Activated naive CD4-positive, alpha-beta T cell treated with anti-CD3 and anti-CD28 coated beads, Interleukin-2, amount 50 U/mL, for 72 hours (primary cell): Measurements from ENCODE around the gene IMPA2. TPM values are rescaled to one million over a fixed set of nuclear protein-coding genes. Genes with fewer than 3 reads are reported as not detected.
A peak's percentile ranks its signal among the peaks of the same experiment; 100 is the strongest.

ENCODE experiments used
- ATAC-seq, 2 donors: fragments of 150-1000 bp; cut with Tn5 transposase; 2 replicates each; pipeline ENCODE4 v1.10.0; 2021; ENCODE audit warnings: mild to moderate bottlenecking in 2 of 2, moderate library complexity in 2 of 2
- DNase-seq, 2 donors: peaks; one replicate each; pipeline ENCODE4 v3.0.0; 2021 to 2022; ENCODE audit warnings: low spot score in 2 of 2
- H3K27ac Mint-ChIP-seq, 2 donors: one replicate each; pipeline ENCODE4 v1.8.0; 2022; ENCODE audit warnings: mild to moderate bottlenecking in 2 of 2, mixed read lengths in 2 of 2
- H3K36me3 Mint-ChIP-seq, 2 donors: one replicate each; pipeline ENCODE4 v1.8.0; 2022; ENCODE audit warnings: mixed read lengths in 2 of 2
- H3K9me3 Mint-ChIP-seq, 2 donors: one replicate each; pipeline ENCODE4 v1.8.0; 2022; ENCODE audit warnings: mixed read lengths in 2 of 2
- total RNA-seq, 2 donors: library from RNA; stranded (reverse); gene quantifications; one replicate each; pipeline ENCODE4 v1.2.3, GENCODE V29; 2022

IMPA2 gene
- total RNA-seq, 2 donors from 2014 or later, result 21.9 to 36.5 TPM

DNA sequence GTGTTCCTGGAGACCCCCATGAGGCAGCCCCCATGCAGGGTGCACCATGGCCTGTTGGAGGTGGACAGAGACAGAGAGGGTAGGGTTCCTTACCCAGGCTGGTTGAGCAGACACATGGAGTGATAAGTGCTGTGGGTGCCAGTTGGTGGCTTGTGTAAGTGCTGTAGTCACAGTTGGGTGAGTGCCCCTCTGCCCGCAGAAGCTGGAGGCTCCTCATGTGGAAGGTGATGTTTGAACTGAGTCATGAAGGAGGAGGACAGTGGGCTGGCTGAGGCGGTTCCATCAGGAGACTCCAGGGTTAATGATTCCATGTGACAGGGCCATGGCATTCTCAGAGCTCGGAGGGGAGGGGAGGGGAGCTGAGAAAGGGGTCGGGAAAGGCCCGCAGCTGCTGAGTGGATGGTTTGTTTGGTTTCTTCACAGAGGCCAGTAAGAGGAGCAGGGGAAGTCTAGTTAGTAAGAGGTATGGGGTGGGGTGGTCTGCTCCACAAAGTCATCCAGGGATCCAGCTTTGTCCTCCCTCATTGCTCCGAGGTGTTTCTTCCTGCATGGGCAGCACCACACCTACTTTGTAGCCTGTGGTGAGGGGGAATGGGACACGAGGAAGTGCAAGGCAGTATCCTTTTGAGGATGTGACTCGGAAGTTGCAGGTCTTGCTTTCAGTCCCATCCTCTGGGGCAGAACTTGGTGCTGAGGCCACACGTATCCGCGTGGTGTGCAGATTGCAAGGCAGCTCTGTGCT is 13.6 kb downstream of the IMPA2 start:
- peak; percentile 11 to 15 for ATAC-seq

GRCh38 chr18:11995445-11996189 is 14.3 kb downstream of the IMPA2 start:
- Mint-ChIP-seq H3K9me3 (no peaks in the 10 kb centered on the region), H3K27ac (peak overlapping the region; percentile 17 to 24), H3K36me3 (no peaks in the 10 kb centered on the region)
- ATAC-seq, result peak; percentile 83 to 87
- peak in 1 of 2 donors; percentile 48 for DNase-seq

More for the DNA sequence above, 13.6 kb downstream of the IMPA2 start:
- H3K36me3 Mint-ChIP-seq, result no peaks in the 10 kb centered on the region
- no peaks in the 10 kb centered on the region for H3K9me3 Mint-ChIP-seq
- no peak overlapping the region for H3K27ac Mint-ChIP-seq
- DNase-seq, result no peak

- no peaks in the 10 kb centered on the region for H3K36me3 Mint-ChIP-seq
- ATAC-seq, result no peak
- H3K27ac Mint-ChIP-seq, result peak overlapping the region in 1 of 2 donors; percentile 17
- no peak for DNase-seq
- no peaks in the 10 kb centered on the region for H3K9me3 Mint-ChIP-seq
Measured at GRCh38 chr18:11996190-11996754, 15.0 kb downstream of the IMPA2 start.

GRCh38 chr18:11996907-11997306 is 15.6 kb downstream of the IMPA2 start:
- Mint-ChIP-seq H3K36me3 (no peaks in the 10 kb centered on the region), H3K27ac (no peak overlapping the region), H3K9me3 (no peaks in the 10 kb centered on the region)
- ATAC-seq, result no peak
- no peak for DNase-seq

GRCh38 chr18:11997466-11997865 is 16.2 kb downstream of the IMPA2 start:
- Mint-ChIP-seq H3K36me3 (no peaks in the 10 kb centered on the region), H3K9me3 (no peaks in the 10 kb centered on the region), H3K27ac (no peak overlapping the region)
- DNase-seq (no peak), ATAC-seq (no peak)

DNA sequence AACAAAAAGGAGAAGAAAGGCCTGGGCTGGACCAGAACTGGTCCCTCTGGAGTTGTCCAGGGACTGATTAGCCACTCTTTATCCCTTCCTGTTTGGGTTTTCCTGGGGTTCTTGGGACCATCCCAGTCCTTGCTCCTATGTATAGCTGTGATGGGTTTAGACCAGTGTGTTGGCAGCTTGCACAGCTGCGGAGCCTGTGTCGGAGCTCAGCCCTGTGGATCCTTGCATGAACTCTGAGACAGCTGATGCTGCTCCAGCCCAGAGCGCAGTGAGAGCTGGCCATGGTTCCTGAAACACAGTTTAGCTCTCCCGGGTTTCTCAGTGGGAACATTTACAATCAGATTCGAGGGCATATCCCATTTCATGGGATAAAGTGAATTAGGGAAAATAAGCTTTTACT is 16.9 kb downstream of the IMPA2 start:
- Mint-ChIP-seq H3K36me3 (no peaks in the 10 kb centered on the region), H3K27ac (no peak overlapping the region), H3K9me3 (no peaks in the 10 kb centered on the region)
- ATAC-seq (no peak), DNase-seq (no peak)

- no peak for DNase-seq
- no peaks in the 10 kb centered on the region for H3K9me3 Mint-ChIP-seq
- no peak overlapping the region for H3K27ac Mint-ChIP-seq
- no peak for ATAC-seq
- no peaks in the 10 kb centered on the region for H3K36me3 Mint-ChIP-seq
Measured at GRCh38 chr18:11999429-11999828, 18.1 kb downstream of the IMPA2 start.

GRCh38 chr18:12000072-12000659 is 18.9 kb downstream of the IMPA2 start:
- H3K9me3 Mint-ChIP-seq, result no peaks in the 10 kb centered on the region
- ATAC-seq (no peak), DNase-seq (no peak)

DNA sequence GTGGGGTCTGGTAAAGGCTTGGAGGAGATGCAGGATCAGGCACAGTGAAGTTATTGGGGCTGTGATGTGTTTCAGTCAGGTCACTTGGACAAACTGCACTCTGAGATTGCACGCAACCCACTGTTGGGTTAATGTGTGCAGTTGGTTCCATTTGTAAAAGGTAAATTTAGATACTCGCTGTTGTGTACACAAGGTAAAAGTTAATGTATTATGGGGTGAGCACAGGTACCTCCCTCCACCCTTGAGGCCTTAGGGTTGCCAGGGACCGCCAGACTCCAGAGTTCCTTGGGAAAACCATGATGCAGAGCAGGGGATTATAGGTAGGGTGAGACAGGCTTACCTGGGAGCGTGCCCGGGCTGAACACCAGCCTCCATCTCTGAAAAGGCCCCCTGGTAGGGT is 20.1 kb downstream of the IMPA2 start:
- DNase-seq, result no peak
- Mint-ChIP-seq H3K36me3 (no peaks in the 10 kb centered on the region), H3K9me3 (no peaks in the 10 kb centered on the region), H3K27ac (no peak overlapping the region)
- no peak for ATAC-seq

More at GRCh38 chr18:12000072-12000659, 18.9 kb downstream of the IMPA2 start:
- Mint-ChIP-seq H3K36me3 (no peaks in the 10 kb centered on the region), H3K27ac (no peak overlapping the region)

DNA sequence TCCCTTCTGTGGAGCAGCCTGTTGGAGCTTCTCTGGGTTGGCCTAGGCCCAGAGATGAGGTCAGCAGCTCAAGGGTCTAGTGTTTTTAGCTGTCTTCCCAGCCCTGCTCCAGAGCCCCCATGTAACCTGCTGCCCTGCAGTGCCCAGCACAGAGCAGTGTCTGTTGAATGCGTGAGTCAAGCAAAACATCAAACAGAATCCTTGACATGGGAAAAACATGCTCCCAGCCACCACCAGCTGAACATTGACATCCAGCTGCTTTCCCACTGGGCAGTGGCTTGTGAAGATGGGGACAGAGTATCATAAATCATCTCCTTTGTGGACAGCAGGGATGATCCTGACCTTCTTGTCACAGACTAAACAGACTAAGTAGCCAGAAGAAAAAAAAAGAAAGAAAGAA is 22.6 kb downstream of the IMPA2 start:
- DNase-seq (no peak), ATAC-seq (no peak)
- Mint-ChIP-seq H3K9me3 (no peaks in the 10 kb centered on the region), H3K36me3 (no peaks in the 10 kb centered on the region), H3K27ac (no peak overlapping the region)

GRCh38 chr18:12005538-12006487 is 24.5 kb downstream of the IMPA2 start:
- Mint-ChIP-seq H3K27ac (no peak overlapping the region), H3K36me3 (no peaks in the 10 kb centered on the region), H3K9me3 (no peaks in the 10 kb centered on the region)
- DNase-seq (no peak), ATAC-seq (peak in 1 of 2 donors; percentile 53)

DNA sequence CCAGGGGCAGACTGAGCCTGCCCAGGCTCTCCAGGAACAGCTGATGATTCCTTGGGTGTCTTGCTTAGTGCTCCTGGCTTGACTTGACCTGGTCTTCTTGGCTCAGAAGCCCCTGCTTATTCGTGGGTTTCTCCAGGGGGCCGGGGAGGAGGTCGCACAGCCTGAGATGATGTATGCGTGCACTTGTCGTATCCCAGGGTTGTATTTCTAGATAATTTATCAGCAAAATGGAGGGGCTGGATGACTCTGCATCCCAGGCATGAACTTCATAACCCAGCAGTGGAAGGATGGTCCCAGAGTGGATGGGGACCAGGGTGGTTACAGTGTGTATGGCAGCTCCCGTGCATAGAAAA is 25.2 kb downstream of the IMPA2 start:
- ATAC-seq, result no peak
- no peak for DNase-seq
- H3K9me3 Mint-ChIP-seq, result no peaks in the 10 kb centered on the region
- no peaks in the 10 kb centered on the region for H3K36me3 Mint-ChIP-seq
- H3K27ac Mint-ChIP-seq, result no peak overlapping the region

GRCh38 chr18:12007063-12007462 is 25.8 kb downstream of the IMPA2 start:
- Mint-ChIP-seq H3K27ac (no peak overlapping the region), H3K9me3 (no peaks in the 10 kb centered on the region), H3K36me3 (no peaks in the 10 kb centered on the region)
- DNase-seq, result no peak
- no peak for ATAC-seq

DNA sequence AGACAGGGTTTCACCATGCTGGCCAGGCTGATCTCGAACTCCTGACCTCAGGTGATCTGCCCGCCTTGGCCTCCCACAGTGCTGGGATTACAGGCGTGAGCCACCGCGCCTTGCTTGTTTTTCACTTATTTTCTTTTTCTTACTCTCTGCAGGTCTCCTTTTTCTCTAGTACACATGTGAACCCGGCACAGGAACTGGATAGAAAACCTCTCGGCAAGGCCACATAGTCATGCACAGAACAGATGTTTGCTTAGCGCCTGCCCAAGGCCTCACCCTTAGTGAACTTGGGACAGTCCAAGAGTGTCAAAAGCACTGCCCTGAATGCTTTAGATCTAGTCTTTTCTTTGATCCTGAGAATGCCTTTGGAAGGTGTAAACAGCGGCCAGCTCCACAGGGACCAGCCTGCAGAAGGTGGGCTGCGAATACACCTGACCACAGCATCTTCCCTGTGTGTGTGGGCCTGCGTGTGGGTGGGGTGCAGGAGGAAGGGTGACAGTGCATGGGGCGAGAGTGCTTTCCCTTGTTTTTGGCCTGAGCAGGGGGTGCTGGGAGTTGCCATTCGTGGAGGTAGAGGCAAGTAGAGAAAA is 27.0 kb downstream of the IMPA2 start:
- Mint-ChIP-seq H3K9me3 (no peaks in the 10 kb centered on the region), H3K36me3 (no peaks in the 10 kb centered on the region), H3K27ac (peak overlapping the region in 1 of 2 donors; percentile 77)
- DNase-seq, result no peak
- no peak for ATAC-seq

GRCh38 chr18:12008842-12009580 is 27.7 kb downstream of the IMPA2 start:
- H3K36me3 Mint-ChIP-seq, result no peaks in the 10 kb centered on the region
- H3K9me3 Mint-ChIP-seq, result no peaks in the 10 kb centered on the region
- ATAC-seq (no peak), DNase-seq (no peak)
- H3K27ac Mint-ChIP-seq, result no peak overlapping the region
